Activated B cell treated with CpG ODN at 0.5 μM for 24 hours (primary cell): ENCODE results near the gene STRIP2. TPM values are rescaled to one million over a fixed set of nuclear protein-coding genes. Genes with fewer than 3 reads are reported as not detected.

Source experiments
- ATAC-seq: fragments of 200-7000 bp; cut with Tn5 transposase; one replicate; pipeline ENCODE4 v1.10.0; 2021; ENCODE audit warnings: low read depth, mild to moderate bottlenecking, moderate library complexity
- CTCF ChIA-PET: fragments of 350-600 bp; sonication (Branson Sonifier 250); formaldehyde crosslinking; loops from one replicate; lab custom pipeline; 2021; ENCODE audit warnings: antibody characterized with exemption; lab: Charles Lee
- POLR2A ChIA-PET: fragments of 350-600 bp; sonication (Branson Sonifier 250); formaldehyde crosslinking; loops from one replicate; lab custom pipeline; 2021; ENCODE audit warnings: antibody characterized with exemption; lab: Charles Lee
- DNase-seq: peaks from one replicate; pipeline ENCODE4 v3.0.0; 2022
- H3K27ac Mint-ChIP-seq: one replicate; pipeline ENCODE4 v1.8.0; 2020; ENCODE audit warnings: mixed read lengths
- H3K27me3 Mint-ChIP-seq: one replicate; pipeline ENCODE4 v1.8.0; 2021; ENCODE audit warnings: mixed read lengths
- H3K36me3 Mint-ChIP-seq: one replicate; pipeline ENCODE4 v1.8.0; 2021; ENCODE audit warnings: low read depth, mixed read lengths
- H3K4me1 Mint-ChIP-seq: one replicate; pipeline ENCODE4 v1.8.0; 2021; ENCODE audit warnings: mixed read lengths
- H3K4me3 Mint-ChIP-seq: one replicate; pipeline ENCODE4 v1.8.0; 2020; ENCODE audit warnings: mild to moderate bottlenecking, mixed read lengths
- H3K9me3 Mint-ChIP-seq: one replicate; pipeline ENCODE4 v1.8.0; 2020; ENCODE audit warnings: mixed read lengths
- CTCF ChIP-seq: fragments of 200-600 bp; IDR thresholded peaks from one replicate; pipeline ENCODE4 v1.8.0; 2022; ENCODE audit warnings: antibody characterized with exemption, mild to moderate bottlenecking
- intact Hi-C: fragments of 100-400 bp; cut with micrococcal nuclease; formaldehyde crosslinking; loops from one replicate; pipeline ENCODE4 v1.15.1; 2024
- total RNA-seq: library from RNA; stranded (reverse); gene quantifications from 2 replicates; pipeline ENCODE4 v1.2.3, GENCODE V29; 2022

The STRIP2 gene
- total RNA-seq, 1 donor from 2014 or later = 0.35 TPM

- H3K9me3 Mint-ChIP-seq = no peaks in the 10 kb centered on the region
- H3K4me3 Mint-ChIP-seq = no peak overlapping the region
- no peaks in the 10 kb centered on the region for H3K27me3 Mint-ChIP-seq
- intact Hi-C loops = no loop called here
- H3K36me3 Mint-ChIP-seq = peaks cover 24% of the 10 kb centered on the region
- no peak for DNase-seq
- ChIA-PET CTCF (interaction anchor here (0.8 to 4.3 kb wide), 4 partner anchors 11 to 170 kb away, joined by 3 to 13 read pairs (median 4); no protein-coding TSS in a partner anchor), POLR2A (interaction anchor here (1.0 kb wide), 1 partner anchor 122 kb away, joined by 3 read pairs; no protein-coding TSS in a partner anchor)
- no peaks in the 10 kb centered on the region for H3K4me1 Mint-ChIP-seq
- ATAC-seq = no peak
- TF ChIP-seq CTCF = no peak
- no peak overlapping the region for H3K27ac Mint-ChIP-seq
Measured at GRCh38 chr7:129388333-129389098, 45.7 kb upstream of the STRIP2 start.

GRCh38 chr7:129389829-129390228 lies 44.4 kb upstream of the STRIP2 start:
- no peak overlapping the region for H3K27ac Mint-ChIP-seq
- CTCF ChIA-PET = interaction anchor here (1.0 kb wide), 1 partner anchor 12 kb away, joined by 3 read pairs; no protein-coding TSS in a partner anchor
- intact Hi-C loops = no loop called here
- ATAC-seq (no peak), DNase-seq (no peak)
- H3K4me1 Mint-ChIP-seq = no peaks in the 10 kb centered on the region
- H3K4me3 Mint-ChIP-seq = no peak overlapping the region
- no peak for TF ChIP-seq CTCF
- H3K36me3 Mint-ChIP-seq = peaks cover 23% of the 10 kb centered on the region
- H3K27me3 Mint-ChIP-seq = no peaks in the 10 kb centered on the region
- no peaks in the 10 kb centered on the region for H3K9me3 Mint-ChIP-seq
- POLR2A ChIA-PET = no interaction called here

GRCh38 chr7:129390314-129390713 lies 43.9 kb upstream of the STRIP2 start:
- Mint-ChIP-seq H3K36me3 (peaks cover 23% of the 10 kb centered on the region), H3K4me3 (no peak overlapping the region), H3K4me1 (no peaks in the 10 kb centered on the region), H3K9me3 (no peaks in the 10 kb centered on the region), H3K27me3 (no peaks in the 10 kb centered on the region), H3K27ac (no peak overlapping the region)
- POLR2A ChIA-PET = no interaction called here
- CTCF ChIA-PET = interaction anchor here (1.0 kb wide), 1 partner anchor 11 kb away, joined by 3 read pairs; no protein-coding TSS in a partner anchor
- TF ChIP-seq CTCF = no peak
- DNase-seq (no peak), ATAC-seq (no peak)
- intact Hi-C loops = no loop called here

GRCh38 chr7:129391546-129392171 lies 42.6 kb upstream of the STRIP2 start:
- POLR2A ChIA-PET = no interaction called here
- no peaks in the 10 kb centered on the region for H3K4me1 Mint-ChIP-seq

More at GRCh38 chr7:129391546-129392171, 42.6 kb upstream of the STRIP2 start:
- Mint-ChIP-seq H3K27ac (no peak overlapping the region), H3K4me3 (no peak overlapping the region), H3K27me3 (no peaks in the 10 kb centered on the region), H3K36me3 (peaks cover 25% of the 10 kb centered on the region), H3K9me3 (no peaks in the 10 kb centered on the region)
- DNase-seq (no peak), ATAC-seq (no peak)
- CTCF ChIA-PET = interaction anchor here (0.6 kb wide), 1 partner anchor 159 kb away, joined by 3 read pairs; no protein-coding TSS in a partner anchor
- intact Hi-C loops = no loop called here
- TF ChIP-seq CTCF = no peak
